Measurements from ENCODE around the gene PRKAG2. TPM values are rescaled to one million over a fixed set of nuclear protein-coding genes. Genes with fewer than 3 reads are reported as not detected.

PRKAG2 gene
- total and polyA plus RNA-seq, 2 of the 13 experiments (the other 11 are each of a cell fraction or from before 2014, with no cell fraction given) = 0.90 to 1.3 TPM

DNA sequence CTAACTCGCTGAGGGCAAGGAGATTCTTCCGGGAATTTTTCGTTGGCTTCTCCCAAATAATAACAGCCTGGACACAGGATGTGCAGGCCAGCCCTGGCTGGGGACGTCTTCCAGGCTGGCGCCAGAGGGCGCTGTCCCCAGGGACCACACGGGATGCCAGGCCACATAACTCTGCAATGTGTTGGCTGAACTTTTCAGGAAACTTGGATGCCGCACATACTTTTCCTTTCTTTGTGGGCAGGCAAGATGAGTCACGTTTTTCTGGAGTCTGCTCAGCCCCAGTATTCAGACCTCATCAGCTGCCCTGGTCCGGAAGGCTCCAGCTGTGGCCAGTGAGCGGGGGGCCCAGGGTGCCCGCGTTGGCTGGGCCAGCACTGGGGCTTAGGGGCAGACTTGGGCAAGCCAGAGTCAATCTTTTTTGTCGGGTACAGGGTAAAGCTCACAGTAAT is 122.7 kb downstream of the PRKAG2 start (continued):
- TF ChIP-seq MAF1 (CRISPR knock-in tag; IDR thresholded peaks at IDR 0.05; ENCODE audit: borderline replicate concordance) = no peak
- TF ChIP-seq MED1 (CRISPR knock-in tag; IDR thresholded peaks at IDR 0.05) = peak; percentile 55
- TF ChIP-seq, protein P1, sequence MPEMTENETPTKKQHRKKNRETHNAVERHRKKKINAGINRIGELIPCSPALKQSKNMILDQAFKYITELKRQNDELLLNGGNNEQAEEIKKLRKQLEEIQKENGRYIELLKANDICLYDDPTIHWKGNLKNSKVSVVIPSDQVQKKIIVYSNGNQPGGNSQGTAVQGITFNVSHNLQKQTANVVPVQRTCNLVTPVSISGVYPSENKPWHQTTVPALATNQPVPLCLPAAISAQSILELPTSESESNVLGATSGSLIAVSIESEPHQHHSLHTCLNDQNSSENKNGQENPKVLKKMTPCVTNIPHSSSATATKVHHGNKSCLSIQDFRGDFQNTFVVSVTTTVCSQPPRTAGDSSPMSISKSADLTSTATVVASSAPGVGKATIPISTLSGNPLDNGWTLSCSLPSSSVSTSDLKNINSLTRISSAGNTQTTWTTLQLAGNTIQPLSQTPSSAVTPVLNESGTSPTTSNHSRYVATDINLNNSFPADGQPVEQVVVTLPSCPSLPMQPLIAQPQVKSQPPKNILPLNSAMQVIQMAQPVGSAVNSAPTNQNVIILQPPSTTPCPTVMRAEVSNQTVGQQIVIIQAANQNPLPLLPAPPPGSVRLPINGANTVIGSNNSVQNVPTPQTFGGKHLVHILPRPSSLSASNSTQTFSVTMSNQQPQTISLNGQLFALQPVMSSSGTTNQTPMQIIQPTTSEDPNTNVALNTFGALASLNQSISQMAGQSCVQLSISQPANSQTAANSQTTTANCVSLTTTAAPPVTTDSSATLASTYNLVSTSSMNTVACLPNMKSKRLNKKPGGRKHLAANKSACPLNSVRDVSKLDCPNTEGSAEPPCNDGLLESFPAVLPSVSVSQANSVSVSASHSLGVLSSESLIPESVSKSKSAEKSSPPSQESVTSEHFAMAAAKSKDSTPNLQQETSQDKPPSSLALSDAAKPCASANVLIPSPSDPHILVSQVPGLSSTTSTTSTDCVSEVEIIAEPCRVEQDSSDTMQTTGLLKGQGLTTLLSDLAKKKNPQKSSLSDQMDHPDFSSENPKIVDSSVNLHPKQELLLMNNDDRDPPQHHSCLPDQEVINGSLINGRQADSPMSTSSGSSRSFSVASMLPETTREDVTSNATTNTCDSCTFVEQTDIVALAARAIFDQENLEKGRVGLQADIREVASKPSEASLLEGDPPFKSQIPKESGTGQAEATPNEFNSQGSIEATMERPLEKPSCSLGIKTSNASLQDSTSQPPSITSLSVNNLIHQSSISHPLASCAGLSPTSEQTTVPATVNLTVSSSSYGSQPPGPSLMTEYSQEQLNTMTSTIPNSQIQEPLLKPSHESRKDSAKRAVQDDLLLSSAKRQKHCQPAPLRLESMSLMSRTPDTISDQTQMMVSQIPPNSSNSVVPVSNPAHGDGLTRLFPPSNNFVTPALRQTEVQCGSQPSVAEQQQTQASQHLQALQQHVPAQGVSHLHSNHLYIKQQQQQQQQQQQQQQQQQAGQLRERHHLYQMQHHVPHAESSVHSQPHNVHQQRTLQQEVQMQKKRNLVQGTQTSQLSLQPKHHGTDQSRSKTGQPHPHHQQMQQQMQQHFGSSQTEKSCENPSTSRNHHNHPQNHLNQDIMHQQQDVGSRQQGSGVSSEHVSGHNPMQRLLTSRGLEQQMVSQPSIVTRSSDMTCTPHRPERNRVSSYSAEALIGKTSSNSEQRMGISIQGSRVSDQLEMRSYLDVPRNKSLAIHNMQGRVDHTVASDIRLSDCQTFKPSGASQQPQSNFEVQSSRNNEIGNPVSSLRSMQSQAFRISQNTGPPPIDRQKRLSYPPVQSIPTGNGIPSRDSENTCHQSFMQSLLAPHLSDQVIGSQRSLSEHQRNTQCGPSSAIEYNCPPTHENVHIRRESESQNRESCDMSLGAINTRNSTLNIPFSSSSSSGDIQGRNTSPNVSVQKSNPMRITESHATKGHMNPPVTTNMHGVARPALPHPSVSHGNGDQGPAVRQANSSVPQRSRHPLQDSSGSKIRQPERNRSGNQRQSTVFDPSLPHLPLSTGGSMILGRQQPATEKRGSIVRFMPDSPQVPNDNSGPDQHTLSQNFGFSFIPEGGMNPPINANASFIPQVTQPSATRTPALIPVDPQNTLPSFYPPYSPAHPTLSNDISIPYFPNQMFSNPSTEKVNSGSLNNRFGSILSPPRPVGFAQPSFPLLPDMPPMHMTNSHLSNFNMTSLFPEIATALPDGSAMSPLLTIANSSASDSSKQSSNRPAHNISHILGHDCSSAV (CRISPR knock-in tag; IDR thresholded peaks at IDR 0.05; ENCODE audit: borderline replicate concordance) = no peak
- peak; percentile 33; the same call in 1 of the 2 replicates for TF ChIP-seq ZNF614 (CRISPR knock-in tag; IDR thresholded peaks at IDR 0.05; ENCODE audit: borderline replicate concordance)
- peak; percentile 16; the same call in 1 of the 2 replicates for TF ChIP-seq ZNF501 (CRISPR knock-in tag; IDR thresholded peaks at IDR 0.05)
- no peak for TF ChIP-seq DNMT1 (CRISPR knock-in tag; IDR thresholded peaks at IDR 0.05)
- peak; percentile 51; the same call in 1 of the 2 replicates for TF ChIP-seq RXRB (CRISPR knock-in tag; IDR thresholded peaks at IDR 0.05; ENCODE audit: borderline replicate concordance)
- TF ChIP-seq HOXD1 (CRISPR knock-in tag; IDR thresholded peaks at IDR 0.05) = no peak
- peak; percentile 89 for TF ChIP-seq JUN (CRISPR knock-in tag; IDR thresholded peaks at IDR 0.05)
- peak; percentile 86 for TF ChIP-seq XRCC5 (optimal IDR thresholded peaks at IDR 0.05; ENCODE audit: low read length)
- TF ChIP-seq, protein P2, sequence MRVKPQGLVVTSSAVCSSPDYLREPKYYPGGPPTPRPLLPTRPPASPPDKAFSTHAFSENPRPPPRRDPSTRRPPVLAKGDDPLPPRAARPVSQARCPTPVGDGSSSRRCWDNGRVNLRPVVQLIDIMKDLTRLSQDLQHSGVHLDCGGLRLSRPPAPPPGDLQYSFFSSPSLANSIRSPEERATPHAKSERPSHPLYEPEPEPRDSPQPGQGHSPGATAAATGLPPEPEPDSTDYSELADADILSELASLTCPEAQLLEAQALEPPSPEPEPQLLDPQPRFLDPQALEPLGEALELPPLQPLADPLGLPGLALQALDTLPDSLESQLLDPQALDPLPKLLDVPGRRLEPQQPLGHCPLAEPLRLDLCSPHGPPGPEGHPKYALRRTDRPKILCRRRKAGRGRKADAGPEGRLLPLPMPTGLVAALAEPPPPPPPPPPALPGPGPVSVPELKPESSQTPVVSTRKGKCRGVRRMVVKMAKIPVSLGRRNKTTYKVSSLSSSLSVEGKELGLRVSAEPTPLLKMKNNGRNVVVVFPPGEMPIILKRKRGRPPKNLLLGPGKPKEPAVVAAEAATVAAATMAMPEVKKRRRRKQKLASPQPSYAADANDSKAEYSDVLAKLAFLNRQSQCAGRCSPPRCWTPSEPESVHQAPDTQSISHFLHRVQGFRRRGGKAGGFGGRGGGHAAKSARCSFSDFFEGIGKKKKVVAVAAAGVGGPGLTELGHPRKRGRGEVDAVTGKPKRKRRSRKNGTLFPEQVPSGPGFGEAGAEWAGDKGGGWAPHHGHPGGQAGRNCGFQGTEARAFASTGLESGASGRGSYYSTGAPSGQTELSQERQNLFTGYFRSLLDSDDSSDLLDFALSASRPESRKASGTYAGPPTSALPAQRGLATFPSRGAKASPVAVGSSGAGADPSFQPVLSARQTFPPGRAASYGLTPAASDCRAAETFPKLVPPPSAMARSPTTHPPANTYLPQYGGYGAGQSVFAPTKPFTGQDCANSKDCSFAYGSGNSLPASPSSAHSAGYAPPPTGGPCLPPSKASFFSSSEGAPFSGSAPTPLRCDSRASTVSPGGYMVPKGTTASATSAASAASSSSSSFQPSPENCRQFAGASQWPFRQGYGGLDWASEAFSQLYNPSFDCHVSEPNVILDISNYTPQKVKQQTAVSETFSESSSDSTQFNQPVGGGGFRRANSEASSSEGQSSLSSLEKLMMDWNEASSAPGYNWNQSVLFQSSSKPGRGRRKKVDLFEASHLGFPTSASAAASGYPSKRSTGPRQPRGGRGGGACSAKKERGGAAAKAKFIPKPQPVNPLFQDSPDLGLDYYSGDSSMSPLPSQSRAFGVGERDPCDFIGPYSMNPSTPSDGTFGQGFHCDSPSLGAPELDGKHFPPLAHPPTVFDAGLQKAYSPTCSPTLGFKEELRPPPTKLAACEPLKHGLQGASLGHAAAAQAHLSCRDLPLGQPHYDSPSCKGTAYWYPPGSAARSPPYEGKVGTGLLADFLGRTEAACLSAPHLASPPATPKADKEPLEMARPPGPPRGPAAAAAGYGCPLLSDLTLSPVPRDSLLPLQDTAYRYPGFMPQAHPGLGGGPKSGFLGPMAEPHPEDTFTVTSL (CRISPR knock-in tag; IDR thresholded peaks at IDR 0.05; ENCODE audit: borderline replicate concordance) = no peak
- 0 out of 2 replicates have a peak, but pooled peaks have one; percentile 56 for TF ChIP-seq SSRP1 (CRISPR knock-in tag; IDR thresholded peaks at IDR 0.05)
- no peak for TF ChIP-seq ZNF713 (CRISPR knock-in tag; IDR thresholded peaks at IDR 0.05)
- no peak for TF ChIP-seq ZMYM4 (CRISPR knock-in tag; IDR thresholded peaks at IDR 0.05)
- TF ChIP-seq, protein P3, sequence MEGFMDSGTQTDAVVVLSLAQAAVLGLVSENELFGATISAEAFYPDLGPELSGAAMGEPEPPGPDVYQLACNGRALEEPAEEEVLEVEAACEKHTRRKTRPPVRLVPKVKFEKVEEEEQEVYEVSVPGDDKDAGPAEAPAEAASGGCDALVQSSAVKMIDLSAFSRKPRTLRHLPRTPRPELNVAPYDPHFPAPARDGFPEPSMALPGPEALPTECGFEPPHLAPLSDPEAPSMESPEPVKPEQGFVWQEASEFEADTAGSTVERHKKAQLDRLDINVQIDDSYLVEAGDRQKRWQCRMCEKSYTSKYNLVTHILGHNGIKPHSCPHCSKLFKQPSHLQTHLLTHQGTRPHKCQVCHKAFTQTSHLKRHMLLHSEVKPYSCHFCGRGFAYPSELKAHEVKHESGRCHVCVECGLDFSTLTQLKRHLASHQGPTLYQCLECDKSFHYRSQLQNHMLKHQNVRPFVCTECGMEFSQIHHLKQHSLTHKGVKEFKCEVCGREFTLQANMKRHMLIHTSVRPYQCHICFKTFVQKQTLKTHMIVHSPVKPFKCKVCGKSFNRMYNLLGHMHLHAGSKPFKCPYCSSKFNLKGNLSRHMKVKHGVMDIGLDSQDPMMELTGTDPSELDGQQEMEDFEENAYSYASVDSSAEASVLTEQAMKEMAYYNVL (CRISPR knock-in tag; IDR thresholded peaks at IDR 0.05; ENCODE audit: borderline replicate concordance) = peak; percentile 39; the same call in 1 of the 2 replicates
